GM21447 (cell line): ENCODE results near the gene PUS3.
"Not testable (repeated sequence)": the region's sequence is repeated elsewhere in the genome, so short reads cannot be mapped to it uniquely, and the experiment has no call there.

Experiments
- ATAC-seq: cut with Tn5 transposase; IDR thresholded peaks from one replicate; pipeline ENCODE4 v1.9.1; 2021; ENCODE audit not compliant: unreplicated experiment

PUS3 gene

DNA sequence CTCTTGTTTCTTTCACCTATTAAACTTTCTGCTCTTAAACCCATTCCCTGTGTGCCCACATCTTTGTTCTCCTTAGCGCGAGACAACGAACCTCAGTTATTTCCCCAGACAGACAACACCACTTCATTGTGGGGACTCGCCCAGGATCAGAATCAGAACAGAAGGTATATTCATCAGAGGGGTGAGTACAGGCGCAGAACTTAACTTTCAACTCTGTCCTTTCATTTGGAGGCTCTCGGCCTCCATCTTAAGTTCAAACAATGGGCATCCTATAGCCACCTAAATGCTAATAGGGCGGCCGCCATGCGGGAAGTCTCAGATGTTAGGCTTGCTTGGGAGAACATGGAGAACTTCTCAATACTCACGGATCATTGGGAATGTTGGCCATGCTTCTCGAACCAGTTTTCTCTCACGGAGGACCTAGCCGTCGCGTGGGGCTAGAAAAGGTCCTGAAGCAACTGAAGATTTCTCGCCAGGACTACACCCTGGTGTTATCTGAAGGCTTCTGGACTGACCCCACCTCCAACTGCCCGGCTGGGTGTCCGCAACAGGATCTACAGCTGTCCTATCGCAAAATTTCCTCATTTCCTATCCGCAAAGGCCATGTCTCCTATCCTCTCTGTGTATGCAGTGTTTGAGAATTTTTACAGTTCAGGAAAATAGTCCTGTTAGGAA, 29.0 kb downstream of the PUS3 start:
- no peak for ATAC-seq

- no peak for ATAC-seq
These were observed 30.9 kb downstream of the PUS3 start for GRCh38 chr11:125872138-125872491.

DNA sequence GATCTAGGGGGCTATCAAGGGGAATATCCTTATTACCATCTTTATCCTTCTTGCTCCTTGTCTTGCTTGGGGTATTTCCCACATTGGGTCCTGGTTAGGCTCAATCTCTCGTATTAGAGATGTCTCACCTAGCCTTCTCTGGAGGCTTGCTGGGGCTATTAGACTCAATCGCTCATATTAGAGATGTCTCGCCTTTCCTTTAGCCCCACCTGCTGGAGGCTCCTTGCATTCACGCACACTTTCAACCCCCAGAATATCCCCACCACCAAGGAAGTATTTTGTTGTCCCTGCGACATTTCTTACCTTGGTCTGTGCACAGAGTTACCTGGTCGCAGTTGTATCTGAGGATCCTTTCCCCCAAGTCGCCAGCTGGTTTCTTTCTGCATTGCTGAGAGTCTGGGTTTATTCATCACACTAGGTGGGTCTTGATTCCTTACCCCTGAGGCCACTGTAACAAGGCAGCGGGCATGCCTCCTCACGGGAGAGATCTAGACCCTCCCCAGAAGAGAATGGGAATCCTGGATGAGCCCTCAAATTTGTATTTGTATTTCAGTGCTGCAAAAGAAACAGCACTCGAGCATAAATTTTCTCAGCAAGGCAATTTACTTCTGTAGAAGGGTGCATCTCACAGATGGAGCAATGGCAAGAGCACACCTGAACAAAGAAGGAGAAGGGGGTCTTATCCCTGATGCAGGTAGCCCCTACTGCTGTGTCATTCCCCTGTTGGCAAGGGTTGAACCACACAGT, 31.4 kb downstream of the PUS3 start:
- no peak for ATAC-seq

DNA sequence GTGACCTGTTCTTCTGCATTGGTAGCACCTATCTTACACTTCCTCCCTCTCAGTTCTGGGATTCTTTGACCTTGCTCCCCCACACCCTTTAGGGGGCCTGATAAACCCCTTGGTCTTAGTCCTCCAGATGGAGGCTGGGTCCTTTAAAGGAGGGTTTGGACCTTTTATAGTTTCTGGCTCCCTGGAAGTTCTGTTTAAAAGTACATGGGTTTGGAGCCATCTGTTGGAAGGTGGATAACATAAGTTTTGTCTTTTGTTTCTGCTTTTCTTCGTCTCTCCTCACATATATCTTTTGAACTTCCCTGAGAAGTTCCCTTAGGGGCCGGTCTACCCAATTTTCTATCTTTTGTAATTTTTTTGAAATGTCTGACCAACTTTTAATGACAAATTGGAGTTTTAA, 33.5 kb downstream of the PUS3 start:
- ATAC-seq = no peak

GRCh38 chr11:125865354-125865753, 37.7 kb downstream of the PUS3 start:
- ATAC-seq = not testable (repeated sequence)

GRCh38 chr11:125862786-125863185, 40.2 kb downstream of the PUS3 start:
- ATAC-seq = not testable (repeated sequence)

GRCh38 chr11:125857670-125858069, 45.3 kb downstream of the PUS3 start:
- not testable (repeated sequence) for ATAC-seq

- no peak for ATAC-seq
These were observed 56.8 kb downstream of the PUS3 start for GRCh38 chr11:125846188-125846587.
